ENCODE measurements around the gene PITPNM3.

Gene PITPNM3

DNA sequence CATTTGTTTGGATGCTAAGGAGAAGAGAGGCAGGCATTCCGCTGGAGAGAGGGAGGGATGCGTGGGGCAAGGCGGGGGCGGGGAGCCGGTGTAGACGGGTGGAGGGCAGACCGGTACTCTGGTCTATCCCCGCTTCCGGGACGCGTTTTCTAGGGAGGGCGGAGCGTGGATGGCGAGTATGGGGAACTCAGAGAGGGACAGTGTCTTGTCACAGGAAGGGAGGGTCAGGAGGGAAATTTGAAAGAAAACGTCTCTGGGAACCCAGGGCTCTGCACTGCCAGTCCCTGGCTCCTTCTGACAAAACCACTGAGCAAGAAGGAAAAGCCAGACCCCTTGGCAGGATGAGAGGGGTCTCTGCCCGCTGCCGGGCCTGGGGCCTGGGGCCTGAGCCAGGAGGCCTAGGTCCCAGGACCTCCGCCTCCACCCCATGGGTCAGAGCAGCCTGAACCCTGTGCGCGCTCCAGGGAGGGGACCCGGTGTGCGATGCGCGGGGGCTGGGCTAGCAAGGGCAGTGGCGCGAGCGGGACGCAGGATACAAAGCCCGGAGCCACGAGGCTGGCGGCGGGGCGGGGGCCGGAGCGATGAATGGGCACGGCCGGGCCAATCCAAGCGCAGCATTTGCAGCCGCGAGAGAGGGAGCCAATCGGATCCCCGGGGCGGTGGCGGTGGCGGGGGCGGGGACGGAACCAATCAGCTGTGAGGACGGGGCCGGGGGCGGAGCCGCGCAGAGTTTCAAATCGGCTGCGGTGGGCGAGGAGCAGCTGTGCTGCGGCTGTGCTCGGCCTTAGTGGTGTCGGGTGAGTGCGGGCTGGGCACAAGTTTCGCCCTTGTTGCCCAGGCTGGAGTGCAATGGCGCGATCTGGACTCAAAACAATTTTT lies 112.4 kb downstream of the PITPNM3 start, which contains the start of gene PIMREG:
TSS of gene PIMREG (plus strand) at position 764 of the 879 bp plus-strand sequence. CDS start 656 bp downstream, outside the sequence.
- peak; percentile 88 for DNase-seq (ENCODE audit: low read depth)

DNA sequence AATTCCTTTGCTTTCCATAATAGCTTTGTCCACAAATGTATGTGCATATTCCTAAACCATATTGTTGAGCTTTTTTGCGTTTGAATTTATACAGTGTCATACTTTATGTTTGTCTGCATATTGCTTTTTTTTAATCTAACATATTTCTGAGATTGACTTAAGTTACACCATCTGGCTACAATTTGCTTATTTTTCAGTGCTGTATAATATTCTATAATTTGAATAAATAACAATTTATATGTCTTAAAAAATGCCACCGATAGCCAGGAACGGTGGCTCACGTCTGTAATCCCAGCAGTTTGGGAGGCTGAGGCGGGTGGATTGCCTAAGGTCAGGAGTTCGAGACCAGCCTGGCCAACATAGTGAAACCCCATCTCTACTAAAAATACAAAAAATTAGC lies 113.6 kb downstream of the PITPNM3 start:
- no peak for DNase-seq (ENCODE audit: low read depth)

DNA sequence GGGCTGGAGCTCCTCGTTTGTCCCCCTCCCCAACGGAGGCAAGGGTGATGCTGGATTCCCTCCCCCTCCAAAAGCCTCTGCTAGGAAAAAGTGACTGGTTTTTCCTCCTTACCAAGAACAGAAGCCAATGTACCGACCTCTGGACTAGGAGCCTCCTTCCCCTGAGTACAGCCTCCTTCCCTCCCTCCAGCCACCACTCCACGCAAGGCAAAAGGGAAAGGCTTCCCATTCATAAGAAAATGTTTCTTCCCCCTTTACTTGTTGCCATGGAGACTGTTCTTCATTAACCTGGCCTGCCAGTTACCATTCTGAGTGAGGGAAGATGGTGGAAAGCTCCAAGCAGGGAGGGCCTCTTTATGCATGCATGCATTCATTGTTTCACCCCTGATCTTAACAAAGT lies 116.4 kb downstream of the PITPNM3 start:
- no peak for DNase-seq (ENCODE audit: low read depth)

DNA sequence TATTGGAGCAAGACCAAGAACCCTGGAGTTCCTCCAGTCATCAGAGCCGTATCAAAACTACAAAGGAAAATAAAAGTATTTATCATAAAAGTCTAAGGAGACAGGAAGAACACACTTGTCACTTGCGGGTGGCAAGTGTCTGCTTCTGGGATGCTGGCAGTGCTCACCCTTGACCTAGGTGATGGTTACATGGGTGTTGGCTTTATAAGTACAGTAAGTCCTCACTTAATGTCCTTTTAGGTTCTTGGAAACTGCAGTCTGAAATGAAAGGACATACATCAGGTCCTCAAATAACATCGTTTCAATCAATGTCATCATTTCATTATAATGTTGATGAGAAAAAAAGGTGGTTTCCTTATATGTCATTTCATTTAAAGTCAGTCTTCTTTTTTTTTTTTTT lies 118.4 kb downstream of the PITPNM3 start:
- DNase-seq (ENCODE audit: low read depth) = no peak

DNA sequence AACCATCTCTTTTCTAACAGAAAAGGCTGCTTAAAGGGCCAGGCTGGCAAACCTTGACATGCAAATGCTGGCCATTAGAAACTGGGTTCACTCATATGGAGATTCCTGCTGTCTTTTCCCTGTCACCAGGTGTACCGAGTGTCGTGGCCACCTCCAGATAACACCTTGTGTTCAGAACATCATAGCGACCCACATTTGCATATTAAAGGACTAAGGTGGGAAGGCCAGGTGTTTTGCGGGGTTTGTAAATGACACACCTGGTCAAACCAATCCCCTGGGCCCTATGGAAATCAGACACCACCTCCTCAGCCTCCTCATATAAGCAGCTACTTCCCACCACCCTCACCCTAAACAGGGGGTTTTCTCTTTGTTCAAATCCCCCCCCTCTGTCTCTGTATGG lies 118.9 kb downstream of the PITPNM3 start:
- DNase-seq (ENCODE audit: low read depth) = no peak

DNA sequence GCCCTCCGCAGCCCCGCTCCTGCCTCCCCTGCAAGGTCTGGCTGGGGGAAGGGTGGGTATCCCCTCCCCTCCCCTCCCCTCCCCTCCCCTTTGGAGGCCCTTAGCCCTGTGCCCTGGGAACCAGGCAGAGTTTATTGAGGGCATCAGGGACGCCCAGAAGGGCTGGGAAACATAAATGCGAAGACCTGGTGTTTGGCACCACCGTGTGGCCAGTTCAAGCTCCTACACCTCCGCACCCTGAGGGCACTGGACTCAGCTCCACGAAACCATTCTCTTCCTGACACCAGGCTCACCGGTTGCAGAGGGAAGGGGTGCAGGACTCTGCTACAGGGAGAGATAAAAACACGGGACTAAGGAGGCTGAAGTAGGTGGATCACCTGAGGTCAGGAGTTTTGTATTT lies 120.4 kb downstream of the PITPNM3 start:
- DNase-seq (ENCODE audit: low read depth) = peak; percentile 41

DNA sequence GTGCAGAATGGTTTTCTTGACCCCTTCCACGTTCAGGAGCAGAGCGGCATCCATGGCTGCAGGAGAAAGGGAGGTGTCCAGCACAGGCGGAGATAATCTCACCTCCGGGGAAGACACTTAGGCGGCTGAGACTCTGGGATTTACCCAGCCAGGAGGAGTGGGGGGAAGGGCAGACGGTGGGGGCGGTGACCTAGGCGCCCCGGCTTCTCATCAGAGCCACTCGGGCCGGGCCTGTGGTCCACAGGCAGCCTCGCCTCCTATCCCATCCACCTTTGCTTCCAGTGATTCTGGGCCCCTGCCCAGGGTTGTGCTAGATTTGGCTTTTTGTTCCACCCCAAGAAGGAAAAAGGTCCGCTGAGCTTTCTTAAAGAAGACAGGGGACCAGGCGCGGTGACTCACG lies 121.3 kb downstream of the PITPNM3 start, which contains the start of gene AIPL1:
TSS of gene AIPL1 (minus strand) at position 71 of the 400 bp plus-strand sequence. CDS start at position 54, 17 bp downstream.
- no peak for DNase-seq (ENCODE audit: low read depth)

DNA sequence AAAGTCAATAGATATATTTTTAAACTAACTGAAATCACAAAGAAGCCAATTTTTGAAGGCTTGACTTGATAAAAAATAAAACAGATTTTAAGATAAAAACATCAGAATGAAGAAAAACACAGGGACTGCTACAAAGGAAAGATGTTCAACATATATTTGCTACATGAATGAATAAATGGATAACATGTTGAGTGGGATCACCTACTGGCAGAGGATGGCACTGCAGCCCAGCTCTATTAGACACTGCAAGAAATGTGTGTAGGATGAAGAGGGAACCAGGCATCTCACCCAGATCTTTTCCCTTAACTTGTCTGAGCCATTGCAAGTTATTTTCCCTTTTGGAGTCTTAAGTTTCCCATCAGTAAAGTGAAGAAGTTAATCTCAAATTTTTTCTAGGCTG lies 125.6 kb downstream of the PITPNM3 start:
- no peak for DNase-seq (ENCODE audit: low read depth)

DNA sequence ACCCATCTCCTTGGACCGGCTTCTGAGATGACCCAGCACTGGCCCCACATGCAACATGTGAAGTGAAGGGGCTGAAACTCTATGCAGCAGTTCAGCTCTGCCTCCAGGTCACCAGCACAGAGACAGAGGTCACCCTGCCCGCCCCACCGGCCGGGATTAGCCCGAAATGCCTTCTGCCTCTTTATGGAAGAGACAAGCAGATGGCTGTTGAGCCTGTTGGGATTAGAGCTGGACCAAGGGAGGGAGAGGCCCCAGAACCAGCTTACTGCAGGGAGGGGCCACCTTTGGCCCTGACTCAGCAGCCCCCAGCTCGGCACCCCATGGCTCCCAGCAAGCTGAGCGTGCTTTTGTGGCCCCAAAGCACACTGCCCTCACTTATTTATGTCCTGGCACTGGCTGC lies 127.1 kb downstream of the PITPNM3 start:
- DNase-seq (ENCODE audit: low read depth) = no peak

DNA sequence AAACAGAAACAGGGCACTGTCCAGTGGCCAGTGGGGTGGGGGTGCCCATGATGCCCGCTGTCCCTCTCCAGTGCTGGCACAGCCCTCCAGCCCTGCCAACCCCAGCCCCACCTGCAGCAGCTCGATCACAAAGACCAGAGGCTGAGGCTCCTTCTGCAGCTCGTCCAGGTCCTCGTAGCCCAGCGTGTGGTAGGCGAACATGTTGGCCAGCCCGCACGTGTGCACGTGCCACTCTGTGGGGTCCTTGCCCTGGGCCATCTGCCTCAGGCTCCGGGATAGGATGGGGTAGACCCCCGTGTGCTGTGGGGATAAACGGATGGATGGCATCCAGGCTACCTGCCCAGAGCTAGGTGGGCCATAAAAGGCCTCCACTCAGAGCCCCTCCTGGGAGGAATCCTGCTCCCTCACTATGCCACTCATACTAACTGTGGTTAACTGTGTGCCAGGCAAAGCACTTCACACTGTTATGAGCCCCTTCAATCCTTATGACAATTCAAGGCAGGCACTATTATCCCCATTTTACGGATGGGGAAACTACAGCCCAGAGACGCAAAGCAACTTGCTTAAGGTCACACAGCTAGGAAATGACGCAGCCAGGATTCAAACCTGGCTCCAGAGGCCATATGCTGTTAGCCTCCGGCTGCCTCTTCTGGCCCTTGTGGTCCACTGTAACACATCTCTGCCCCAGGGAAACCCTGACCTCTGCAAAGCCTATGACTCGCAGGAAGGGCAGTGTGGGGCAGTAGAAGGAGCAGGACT lies 128.0 kb downstream of the PITPNM3 start:
- DNase-seq (ENCODE audit: low read depth) = no peak

DNA sequence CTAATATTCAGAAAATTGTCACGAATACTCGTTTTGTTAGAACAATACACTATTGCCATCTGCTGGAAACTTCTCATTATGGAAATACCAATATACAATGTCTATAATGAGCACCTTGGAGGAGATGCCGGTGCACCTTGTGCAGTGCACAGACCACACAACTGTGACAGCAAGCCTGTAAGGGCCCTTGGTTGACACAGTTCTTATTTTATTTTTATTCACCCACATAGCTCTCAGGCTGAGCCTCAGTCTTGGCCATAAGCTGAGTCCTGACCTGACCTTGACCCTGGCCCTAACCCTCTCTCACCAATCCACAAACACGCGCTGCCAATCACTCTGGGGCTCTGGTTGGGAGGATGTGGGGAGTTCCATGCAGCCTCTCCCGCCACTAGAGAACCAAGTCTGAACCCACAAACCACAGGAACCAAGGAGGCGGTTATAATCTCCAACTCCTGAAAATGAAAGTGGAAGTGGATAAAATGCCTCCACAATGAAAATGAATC lies 129.0 kb downstream of the PITPNM3 start:
- DNase-seq (ENCODE audit: low read depth) = peak; percentile 52

DNA sequence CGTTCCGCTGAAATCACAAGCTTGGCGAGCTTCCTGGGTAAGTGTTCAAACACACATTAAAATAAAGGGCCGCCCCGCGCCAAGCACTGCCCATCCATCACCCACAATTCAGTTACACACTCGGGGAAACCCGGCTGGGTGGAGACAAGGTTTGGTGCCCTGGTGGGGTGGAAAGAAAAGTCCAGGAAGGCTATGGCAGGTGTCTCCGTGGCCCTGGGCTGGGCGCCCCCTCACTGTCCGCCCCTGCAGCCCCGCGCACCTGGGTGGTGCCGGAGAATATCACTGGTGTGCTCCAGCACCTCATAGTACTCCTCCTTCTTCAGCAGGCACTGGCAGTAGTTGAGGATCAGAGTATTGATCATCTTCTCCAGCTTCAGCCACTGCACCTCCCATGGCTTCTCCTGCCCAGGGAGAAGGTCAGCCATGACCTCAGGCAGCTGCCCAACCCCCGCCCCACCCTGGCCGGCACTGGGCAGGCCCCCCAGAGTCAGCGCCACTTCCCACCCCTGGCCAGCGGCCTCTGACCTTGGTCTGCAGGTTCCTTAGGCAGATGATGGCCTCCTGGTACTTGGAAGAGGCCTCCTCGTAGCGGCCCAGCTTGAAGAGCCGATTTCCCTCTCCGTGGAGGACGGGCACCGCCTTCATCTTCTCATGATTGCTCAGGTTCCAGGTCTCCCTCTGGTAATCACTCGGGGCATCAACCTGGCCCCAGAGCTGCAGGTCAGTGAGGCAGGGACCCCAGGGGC lies 129.8 kb downstream of the PITPNM3 start:
- DNase-seq (ENCODE audit: low read depth) = no peak

DNA sequence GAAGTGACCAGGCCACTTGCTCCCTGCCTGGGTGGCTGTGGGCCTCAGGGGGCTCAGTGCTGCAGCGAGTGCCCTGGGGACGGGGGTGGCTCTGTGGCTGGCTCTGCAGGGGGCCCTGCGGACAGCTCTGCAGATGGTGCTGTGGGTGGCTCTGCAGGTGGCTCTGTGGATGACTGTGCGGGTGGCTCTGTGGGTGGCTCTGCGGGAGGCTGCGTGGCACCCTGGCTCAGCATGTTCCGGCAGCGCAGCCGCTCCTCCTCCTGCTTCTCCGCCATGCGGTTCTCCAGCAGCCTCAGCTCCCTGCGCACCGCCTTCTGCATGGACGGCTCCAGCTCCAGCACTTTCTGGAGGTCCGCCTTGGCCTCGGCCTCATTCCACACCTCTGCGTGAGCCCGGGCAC lies 130.9 kb downstream of the PITPNM3 start:
- no peak for DNase-seq (ENCODE audit: low read depth)

DNA sequence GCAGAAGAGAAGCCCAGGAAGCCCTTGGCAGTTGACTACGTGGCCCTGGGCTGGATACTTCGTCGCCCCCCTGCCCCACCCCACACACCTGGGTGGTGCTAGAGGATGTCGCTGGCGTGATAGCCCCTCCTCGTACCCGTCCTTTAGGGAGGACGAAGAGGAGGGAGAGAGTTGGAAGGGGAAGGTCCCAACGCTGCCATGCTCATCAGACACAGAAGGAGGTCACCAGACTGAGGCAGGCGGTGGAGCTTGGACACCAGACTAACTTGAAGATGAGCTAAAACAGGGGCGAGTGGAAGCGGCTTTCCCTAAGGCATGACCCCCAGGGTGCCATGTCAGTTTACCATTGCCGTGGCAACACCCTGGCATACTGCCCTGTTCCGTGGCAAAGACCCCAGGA lies 132.4 kb downstream of the PITPNM3 start:
- DNase-seq (ENCODE audit: low read depth) = no peak

DNA sequence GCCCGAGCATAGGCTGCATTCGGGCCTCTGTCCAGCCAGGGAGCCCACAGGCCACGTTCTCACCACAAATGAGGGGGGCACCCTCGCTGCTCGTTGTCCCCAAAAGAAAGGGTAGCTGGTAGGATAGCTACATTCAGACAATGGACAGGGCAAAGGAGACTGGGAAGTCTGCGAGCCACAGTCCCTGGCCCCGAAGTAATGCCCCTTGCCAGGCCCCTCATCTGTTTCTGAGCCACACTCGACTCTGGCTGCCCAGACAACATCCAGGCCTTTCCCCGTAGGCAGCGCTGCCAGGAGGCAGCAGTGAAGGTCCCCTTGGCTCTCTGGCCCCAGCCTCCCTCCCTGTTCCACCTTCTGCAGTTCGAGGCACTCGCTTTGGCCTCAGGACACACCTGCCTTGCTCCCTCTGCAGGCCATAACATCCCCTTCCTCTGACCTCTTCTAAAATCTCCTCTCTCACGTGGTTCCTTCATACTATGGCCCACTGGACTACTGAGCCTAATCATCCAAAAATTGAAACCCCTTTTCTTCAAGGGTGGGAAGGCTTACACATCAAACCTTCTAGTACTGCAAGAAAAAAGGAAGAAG lies 133.6 kb downstream of the PITPNM3 start:
- DNase-seq (ENCODE audit: low read depth) = no peak

DNA sequence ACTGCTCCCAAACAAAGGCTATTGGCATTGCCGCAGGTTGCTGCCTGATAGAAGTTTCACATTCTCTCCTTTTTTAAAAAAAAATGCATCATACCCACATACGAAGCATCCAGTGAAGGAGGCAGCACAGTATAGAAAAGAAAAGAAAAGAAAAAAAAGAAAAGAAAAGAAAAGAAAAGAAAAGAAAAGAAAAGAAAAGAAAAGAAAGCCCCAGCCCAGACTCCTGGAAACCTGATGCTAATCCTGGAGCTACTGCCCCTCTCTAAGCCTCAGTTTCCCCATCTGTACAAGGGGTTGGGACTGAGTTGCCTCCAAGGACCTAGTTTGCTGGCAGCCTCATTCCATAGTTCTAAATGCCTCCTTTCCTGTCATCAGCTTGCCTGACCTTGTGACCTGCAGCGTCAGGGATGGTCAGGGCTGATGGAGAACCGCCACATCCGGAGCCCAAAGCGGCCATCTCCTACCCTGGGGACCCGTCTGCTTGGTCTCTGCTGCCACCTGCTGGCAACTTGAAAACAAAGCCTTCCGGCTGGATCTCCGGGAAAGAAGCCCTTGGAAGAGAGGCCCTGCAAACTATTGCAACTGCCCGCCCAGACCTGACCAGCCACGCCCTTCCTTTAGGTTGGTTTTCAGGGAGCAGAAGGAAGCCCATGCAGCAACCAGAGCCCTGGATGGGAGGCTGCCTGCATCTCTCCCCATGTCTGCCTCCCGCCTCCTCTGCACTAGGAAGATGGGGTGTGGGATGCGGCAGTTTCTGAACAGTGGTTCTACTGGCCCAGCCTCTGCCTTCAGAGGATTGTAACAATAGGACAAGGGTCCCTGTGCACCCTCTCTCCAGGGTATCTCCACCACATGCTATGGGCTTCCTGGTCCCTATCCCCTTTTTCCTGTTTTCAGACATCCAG lies 134.4 kb downstream of the PITPNM3 start:
- peak; percentile 53 for DNase-seq (ENCODE audit: low read depth)

DNA sequence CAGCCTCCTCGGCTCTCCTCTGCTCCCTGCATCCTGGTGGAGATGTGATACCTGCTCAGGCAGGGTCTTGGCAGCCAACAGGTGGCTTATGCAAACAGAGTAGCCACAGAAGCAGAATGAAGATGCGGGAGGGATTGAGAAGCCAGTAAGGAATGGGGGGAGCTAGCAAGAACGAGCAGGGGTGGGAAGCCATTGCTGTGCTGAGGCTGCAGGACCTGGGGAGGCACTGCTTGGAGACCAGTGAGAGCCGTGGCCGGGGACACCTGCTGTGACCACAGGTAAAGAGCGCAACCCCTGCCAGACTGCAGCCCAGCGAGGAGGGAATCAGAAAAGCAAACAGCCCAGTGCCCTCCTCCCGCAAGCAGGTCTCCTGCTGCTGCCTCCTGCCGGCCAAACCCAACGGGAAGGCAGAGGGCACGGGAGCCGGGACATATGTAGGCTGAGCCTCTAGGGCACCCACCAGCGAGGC lies 136.1 kb downstream of the PITPNM3 start:
- DNase-seq (ENCODE audit: low read depth) = no peak

DNA sequence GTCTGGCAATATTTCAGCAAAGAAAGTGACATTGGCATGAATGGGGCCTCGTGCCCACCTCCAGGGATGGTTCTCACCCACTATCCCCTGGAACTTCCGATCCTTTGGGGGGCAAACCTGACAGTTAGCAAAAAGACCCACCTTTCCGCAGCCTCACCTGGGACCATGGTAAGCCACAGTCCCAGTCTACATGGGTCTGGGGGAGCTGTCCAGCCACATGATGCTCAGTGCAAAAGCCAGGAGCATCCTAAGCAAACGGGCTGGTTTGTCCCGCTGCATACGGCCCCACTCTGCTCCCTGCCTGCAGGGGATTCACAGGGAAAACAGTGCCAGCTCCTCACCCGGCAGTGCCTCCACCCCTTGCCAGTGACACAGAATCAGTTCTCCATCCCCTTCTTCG lies 140.7 kb downstream of the PITPNM3 start:
- no peak for DNase-seq (ENCODE audit: low read depth)

DNA sequence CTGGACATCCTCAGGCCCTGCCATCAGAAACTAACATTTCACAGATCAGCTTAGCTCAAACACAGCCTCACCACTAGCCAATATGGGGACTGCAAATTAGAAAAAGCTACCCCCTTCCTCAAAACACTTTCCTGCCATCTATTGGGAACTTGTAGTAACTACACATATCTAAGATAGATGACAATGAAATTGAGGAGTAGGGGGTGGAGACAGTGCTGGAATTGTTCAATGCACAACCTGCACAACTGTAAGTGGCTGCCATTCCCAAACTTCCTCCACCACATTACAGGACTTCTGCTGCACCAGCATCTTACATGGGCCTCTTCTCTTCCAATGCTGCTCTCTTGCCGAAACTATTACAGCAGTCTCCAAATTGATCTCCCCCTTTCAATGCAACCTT lies 143.3 kb downstream of the PITPNM3 start:
- no peak for DNase-seq (ENCODE audit: low read depth)

DNA sequence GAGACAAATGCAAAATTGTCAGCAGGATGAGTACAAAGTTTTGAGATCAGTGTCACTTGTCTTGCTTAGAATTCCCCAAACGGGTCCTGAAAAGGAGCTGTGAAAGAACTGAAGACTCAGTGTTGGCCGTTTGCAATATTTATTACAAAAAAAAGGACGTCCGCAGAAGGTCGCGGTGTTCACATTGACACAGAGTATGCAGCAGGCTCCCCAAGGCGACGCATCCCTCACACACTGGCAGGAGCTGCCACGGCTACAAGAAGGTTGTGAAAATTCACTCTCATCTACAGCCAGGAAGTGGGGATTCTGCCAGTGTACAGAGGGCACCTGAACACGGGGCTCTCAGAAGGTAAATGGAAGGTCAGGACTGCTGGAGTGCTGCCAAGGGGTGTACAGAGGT lies 147.6 kb downstream of the PITPNM3 start:
- DNase-seq (ENCODE audit: low read depth) = no peak

DNA sequence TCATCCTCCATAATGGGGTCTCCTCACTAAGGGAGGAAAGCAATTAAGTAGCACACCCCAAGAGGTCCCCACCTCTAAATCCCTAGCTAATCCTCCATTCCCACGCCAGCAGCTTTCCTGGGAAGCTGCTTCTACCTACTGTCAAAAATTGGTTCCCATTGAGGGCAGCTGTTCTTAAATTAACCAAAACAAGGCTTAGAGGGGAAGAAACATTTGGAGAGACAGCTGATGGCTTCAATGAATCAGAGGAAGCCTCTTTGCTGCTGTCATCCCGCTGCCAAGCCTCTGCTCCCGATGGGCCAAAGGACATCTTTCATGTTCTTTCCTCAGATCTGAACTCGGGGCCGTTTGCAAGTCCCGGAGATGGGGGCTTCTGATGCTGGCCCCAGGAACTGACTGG lies 148.1 kb downstream of the PITPNM3 start:
- no peak for DNase-seq (ENCODE audit: low read depth)
